NCI-H128 (cell line): ENCODE results near the gene SCNN1A.
"Not testable (repeated sequence)": the region's sequence is repeated elsewhere in the genome, so short reads cannot be mapped to it uniquely, and the experiment has no call there.

Experiments
- DNase-seq: peaks from one replicate; lab custom pipeline; 2025; ENCODE audit not compliant: unreplicated experiment; lab: John Stamatoyannopoulos, UW

The SCNN1A gene

DNA sequence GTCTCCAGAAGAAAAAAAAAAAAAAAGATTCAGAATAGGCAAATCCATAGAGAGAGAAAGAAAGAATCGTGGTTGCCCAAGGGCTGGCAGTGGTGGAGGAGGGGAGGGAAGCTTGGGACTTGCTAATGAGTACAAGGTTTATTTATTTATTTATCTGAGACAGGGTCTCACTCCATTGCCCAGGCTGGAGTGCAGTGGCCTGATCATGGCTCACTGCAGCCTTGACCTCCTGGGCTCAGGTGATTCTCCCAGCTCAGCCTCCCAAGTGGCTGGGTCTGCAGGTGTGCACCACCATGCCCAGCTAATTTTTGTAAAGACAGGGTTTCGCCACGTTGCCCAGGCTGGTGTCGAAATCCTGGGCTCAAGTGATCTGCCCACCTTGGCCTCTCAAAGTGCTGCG, 23.7 kb downstream of the SCNN1A start:
- DNase-seq = no peak

DNA sequence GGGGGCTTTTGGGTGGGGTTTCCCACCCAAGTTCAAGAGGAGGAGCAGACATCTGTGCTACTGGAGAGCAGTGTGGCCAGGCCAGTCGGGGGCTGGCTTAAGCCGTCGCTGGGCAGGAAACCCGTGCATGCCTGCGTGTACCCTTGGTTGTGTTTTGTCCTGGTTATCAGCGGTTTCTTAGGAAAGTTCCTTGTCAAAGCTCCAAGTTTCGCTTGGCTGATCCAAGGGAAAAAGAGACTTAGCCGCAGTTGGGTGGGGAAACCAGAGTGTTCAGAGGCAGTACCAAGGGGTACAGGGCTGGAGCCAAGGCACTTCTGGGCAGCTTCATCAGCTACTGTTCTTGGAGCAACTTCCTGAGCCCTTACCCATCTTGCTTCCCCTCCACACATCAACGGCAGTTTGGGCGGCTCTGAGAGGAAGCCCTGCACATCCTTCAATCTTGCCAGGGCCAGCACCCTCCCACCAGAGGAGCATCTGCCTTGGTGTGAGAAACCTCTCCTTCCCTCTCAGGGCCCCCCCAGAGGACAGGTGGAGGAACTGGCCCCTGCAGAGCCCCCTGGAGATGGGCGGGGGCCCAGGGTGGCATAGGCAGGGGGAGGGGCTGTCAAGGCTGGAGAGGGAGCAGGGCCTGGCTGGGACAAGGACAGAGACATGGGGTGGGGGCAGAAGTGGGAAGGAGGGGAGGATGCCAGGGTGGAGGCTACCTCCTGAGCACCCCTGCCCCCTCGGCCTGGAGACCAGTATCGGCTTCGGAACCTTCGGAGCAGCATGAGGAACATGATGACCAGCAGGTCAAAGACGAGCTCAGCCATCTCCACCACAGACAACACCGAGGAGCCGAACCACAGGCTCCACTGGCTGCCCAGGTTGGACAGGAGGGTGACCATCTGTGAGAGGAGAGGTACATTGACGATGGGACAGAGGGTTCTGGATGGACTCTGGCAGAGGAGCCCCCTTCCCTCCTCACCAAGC, 27.7 kb downstream of the SCNN1A start:
- no peak for DNase-seq

DNA sequence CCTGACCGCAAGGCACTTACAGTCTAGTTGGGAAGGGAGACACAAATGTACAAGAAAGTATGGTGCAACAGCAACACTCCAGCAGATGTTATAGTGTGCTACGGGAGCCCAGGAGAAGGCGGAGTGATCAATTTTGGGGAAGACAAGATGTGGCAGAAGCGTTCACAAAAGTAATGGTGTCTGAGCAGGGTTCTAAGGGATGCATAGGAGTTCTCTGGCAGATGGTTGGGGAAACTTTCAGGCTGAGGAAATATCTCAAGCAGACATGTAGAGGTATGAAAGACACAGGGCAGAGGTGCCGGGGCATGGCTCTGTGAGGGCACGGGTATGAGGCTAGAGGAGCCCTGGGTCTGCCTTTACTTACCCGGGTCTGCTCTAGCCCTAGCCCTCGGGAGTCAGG, 28.4 kb downstream of the SCNN1A start:
- no peak for DNase-seq

GRCh38 chr12:6346235-6346832, 29.0 kb downstream of the SCNN1A start:
- no peak for DNase-seq

GRCh38 chr12:6345319-6346091, 29.9 kb downstream of the SCNN1A start:
- DNase-seq = no peak

GRCh38 chr12:6344101-6344660, 31.2 kb downstream of the SCNN1A start:
- DNase-seq = not testable (repeated sequence)

DNA sequence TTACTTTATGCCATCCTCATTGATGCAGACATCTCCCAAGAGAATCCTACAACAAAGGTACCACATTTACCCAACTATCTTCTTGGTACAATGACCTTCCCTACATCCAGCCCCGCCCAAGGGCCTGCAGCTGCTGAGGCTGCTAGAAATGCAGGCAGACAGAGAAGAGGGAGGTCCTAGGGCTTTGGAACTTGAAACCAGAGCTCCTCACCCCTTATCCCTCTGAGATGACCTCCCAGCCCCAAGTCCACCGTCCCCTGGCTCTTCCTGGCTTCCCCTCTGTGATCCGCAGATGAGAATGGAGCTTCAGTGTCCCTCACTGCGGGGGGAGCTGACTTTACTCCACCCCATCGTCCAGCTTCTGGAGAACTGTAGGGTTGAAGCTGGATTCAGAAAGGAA, 31.8 kb downstream of the SCNN1A start:
- no peak for DNase-seq

GRCh38 chr12:6342140-6342889, 33.0 kb downstream of the SCNN1A start:
- DNase-seq = no peak

GRCh38 chr12:6341417-6342139, 33.8 kb downstream of the SCNN1A start, which contains the start of gene TNFRSF1A:
Gene TNFRSF1A (minus strand): TSS chr12:6342076. CDS start chr12:6341814, 262 bp downstream.
- DNase-seq = no peak

GRCh38 chr12:6340745-6341416, 34.5 kb downstream of the SCNN1A start:
- no peak for DNase-seq

GRCh38 chr12:6340032-6340638, 35.2 kb downstream of the SCNN1A start:
- DNase-seq = no peak

DNA sequence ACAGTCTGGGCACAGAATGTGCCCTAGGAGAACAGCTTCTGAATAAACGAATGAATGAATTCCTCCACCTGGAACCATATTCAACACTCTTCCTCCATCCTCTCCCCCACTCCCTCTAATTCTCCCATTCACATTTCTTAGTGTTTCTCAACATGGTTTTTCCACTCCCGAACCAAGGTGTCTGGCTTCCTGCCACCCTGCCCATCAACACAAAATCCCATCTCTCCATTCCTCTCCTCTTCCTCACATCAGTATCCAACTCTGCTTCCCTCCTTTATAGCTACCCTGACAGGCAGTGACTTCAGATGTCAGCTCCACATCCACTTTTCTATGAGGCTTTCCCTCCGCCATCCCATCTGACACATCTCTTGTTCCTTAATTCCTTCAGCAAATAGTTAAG, 36.4 kb downstream of the SCNN1A start:
- no peak for DNase-seq

- DNase-seq = not testable (repeated sequence)
Measured at GRCh38 chr12:6338536-6338935, 36.8 kb downstream of the SCNN1A start.

DNA sequence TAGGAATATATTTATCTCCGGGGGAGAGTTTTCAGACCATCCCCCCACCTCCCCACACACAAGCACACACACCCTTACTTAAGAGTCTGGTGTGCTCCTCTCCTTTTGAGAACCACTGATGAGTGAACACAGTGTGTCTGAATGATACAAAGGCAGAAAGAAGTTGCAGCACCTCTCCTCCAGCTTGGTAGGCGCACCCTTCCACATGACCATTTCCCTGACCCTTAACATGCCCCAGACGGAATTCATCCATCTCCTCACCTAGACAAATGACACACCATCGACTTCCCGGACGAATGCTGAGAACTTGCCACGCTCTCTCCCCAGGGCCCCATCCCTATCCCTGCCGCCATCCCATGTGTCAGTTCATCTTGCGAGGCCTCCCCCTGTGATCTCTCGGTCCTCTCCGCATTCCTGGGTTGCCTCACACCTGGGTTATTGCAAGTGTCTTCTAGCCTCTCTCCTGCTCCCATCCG, 37.4 kb downstream of the SCNN1A start:
- no peak for DNase-seq

DNA sequence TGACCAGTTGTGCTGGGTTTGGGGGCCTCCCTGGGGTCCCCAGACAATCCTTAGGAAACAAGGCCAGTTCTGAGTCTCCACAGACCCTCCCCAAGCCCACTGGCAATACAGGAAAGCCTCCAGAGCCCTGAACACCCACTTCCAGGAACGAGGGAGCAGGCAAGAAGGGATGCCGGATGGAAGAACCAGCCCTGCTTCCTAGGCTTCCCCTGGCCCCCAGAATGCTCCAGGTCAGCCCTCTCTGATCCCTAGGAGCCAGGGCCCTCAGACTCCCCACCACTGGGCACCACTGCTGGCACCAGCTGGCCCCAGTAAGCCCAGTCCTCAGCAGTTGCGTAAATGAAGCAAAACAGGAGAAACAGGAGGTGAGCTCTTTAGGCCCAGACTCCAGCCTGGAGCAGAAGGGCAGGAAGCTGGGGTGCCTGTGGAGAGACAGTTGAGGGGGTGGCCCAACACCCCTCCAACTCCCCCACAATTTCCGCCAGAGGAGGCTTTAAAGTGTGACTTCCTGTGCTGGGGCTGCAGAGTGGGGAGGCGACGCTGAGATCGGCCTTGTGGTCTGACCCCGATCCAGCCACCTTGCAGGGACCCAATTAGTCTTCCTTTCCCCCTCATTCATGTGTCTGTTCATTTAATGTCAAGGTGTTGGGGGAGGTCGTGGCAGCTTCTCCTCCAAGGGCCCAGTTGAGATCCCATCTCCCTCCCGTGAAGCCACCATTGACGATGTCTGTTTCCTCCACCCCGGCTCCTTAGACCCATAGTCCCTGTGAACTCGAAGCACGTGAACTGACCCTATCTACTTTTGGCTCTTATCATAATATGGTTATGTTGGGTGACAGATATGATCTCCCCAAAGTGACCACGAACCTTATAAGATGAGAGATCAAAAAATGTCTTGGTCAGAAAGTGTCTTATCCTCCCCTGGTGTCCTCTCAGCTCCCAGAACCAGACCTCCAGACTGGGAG, 38.2 kb downstream of the SCNN1A start:
- no peak for DNase-seq

DNA sequence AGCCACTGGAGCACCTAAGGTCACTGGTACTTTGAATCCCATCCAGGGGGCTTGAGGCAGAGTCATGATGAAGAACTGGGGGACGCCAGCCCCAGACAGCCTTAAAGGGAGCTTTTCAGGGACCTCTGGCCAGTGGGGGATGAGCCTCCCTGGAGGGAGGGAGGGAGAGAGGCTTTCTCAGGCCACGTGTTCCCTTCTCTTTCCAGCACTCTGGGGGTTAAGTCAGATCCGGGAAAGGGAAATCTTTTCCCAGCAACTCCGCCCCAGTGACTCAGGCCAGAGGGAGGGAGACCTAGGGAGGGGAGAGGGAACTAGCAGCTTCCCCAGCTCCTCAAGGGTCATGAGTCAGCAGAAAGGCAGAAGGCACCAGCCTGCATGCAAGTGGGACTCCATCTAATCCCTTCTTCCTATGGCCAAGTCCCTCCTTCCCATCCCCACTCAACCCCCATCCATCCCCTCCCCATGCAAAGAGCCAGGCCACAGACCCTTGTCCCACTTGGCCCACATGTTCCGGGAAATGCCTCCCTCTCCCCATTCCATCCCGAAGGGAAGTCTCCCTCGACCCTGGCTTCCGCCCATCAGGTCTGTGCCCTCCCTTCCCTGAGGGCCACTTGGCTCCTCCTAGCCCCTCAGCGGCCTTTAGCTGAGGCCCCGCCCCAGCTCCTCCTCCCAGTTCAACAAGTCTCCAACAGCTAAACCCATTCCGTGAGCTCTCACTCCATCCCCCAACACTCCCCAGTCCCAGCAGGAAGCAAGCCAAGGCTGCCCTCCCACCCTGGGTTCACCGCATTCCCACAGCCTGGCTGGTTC, 39.1 kb downstream of the SCNN1A start:
- no peak for DNase-seq
